Rectal smooth muscle tissue (tissue), 1 donor: Measurements from ENCODE around the gene MTX1.

Source experiments
- H3K27ac ChIP-seq: one replicate; pipeline ENCODE4 v1.7.0; 2013; ENCODE audit warnings: low read depth, low read length, inconsistent platforms
- H3K27me3 ChIP-seq: one replicate; pipeline ENCODE4 v1.7.0; 2013; ENCODE audit warnings: low read length; ENCODE audit not compliant: control insufficient read depth, insufficient read depth
- H3K36me3 ChIP-seq: one replicate; pipeline ENCODE4 v1.7.0; 2013; ENCODE audit warnings: low read length; ENCODE audit not compliant: control insufficient read depth, insufficient read depth
- H3K4me1 ChIP-seq: one replicate; pipeline ENCODE4 v1.7.0; 2013; ENCODE audit warnings: low read length; ENCODE audit not compliant: control insufficient read depth, insufficient read depth
- H3K4me3 ChIP-seq: one replicate; pipeline ENCODE4 v1.7.0; 2013; ENCODE audit warnings: low read length
- H3K9ac ChIP-seq: one replicate; pipeline ENCODE4 v1.7.0; 2013; ENCODE audit warnings: low read length

The MTX1 gene

DNA sequence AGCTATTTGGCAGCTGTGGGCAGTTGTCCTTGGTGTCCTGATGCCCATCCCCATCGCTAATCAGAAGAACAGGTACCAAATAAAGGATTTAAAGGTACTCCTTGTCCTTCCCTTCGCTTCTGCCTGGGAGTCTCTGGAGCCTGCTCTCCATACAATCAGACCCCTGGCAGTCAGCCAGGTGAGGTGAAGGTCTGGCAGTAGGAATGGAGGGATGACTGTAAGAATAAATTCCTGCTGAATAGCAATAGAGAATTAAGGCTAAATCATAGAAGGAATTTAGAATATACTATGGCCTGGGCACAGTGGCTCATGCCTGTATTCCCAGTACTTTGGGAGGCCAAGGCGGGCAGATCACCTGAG, 10.0 kb upstream of the MTX1 start:
- no peak overlapping the region for H3K9ac ChIP-seq

GRCh38 chr1:155199792-155200191, 8.7 kb upstream of the MTX1 start:
- Histone ChIP-seq H3K27me3 (no peaks in the 10 kb centered on the region), H3K9ac (no peak overlapping the region), H3K4me3 (no peak overlapping the region), H3K27ac (no peak overlapping the region), H3K4me1 (peaks cover 2% of the 10 kb centered on the region), H3K36me3 (peaks cover 6% of the 10 kb centered on the region)

More for the DNA sequence above, 10.0 kb upstream of the MTX1 start:
- no peak overlapping the region for H3K4me3 ChIP-seq
- no peaks in the 10 kb centered on the region for H3K27me3 ChIP-seq
- H3K27ac ChIP-seq = no peak overlapping the region
- peaks cover 10% of the 10 kb centered on the region for H3K4me1 ChIP-seq
- H3K36me3 ChIP-seq = peaks cover 6% of the 10 kb centered on the region

DNA sequence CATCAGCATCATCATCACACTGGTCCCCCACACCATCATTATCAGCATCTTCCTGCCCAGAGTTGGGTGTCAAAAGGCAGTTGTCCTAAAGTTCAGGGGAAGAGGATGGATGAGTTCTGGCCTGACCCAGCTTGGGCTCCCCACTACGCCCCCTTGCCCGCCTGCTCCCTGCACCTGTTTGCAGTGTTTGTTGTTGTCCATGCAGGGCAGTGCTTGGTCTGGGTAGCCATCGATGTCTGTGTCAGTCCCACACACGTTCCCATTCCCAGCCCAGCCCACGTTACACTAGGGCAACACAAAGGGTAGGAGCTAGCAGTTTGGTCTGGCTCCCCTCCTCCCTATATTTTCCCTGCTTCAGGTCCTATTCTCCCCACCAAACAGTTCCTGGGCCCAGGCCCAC, 7.6 kb upstream of the MTX1 start:
- H3K36me3 ChIP-seq = peaks cover 6% of the 10 kb centered on the region
- peaks cover 1% of the 10 kb centered on the region for H3K4me1 ChIP-seq
- no peak overlapping the region for H3K27ac ChIP-seq
- no peak overlapping the region for H3K9ac ChIP-seq
- H3K27me3 ChIP-seq = no peaks in the 10 kb centered on the region
- H3K4me3 ChIP-seq = no peak overlapping the region

DNA sequence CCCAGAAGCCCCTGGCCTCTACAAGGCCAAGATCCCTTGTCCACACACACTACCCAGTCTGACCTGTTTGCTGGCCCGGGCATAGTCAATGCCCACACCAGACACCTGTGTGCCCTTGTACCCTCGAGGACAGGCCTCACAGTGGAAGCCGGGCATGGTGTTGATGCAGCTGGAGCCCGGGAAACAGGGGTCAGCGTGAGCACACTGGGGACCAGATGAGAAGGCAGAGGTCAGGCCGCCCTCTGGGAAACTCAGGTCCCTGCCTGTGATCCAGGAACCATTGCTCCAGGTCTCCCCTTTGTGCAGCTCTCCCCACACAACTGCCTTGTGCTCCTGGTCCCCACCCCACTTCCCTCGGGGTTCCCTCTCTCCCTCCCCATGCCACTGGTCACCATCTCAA, 6.3 kb upstream of the MTX1 start:
- peaks cover 7% of the 10 kb centered on the region for H3K4me1 ChIP-seq
- no peak overlapping the region for H3K4me3 ChIP-seq
- H3K9ac ChIP-seq = no peak overlapping the region
- peaks cover 3% of the 10 kb centered on the region for H3K36me3 ChIP-seq
- H3K27me3 ChIP-seq = no peaks in the 10 kb centered on the region
- H3K27ac ChIP-seq = no peak overlapping the region

DNA sequence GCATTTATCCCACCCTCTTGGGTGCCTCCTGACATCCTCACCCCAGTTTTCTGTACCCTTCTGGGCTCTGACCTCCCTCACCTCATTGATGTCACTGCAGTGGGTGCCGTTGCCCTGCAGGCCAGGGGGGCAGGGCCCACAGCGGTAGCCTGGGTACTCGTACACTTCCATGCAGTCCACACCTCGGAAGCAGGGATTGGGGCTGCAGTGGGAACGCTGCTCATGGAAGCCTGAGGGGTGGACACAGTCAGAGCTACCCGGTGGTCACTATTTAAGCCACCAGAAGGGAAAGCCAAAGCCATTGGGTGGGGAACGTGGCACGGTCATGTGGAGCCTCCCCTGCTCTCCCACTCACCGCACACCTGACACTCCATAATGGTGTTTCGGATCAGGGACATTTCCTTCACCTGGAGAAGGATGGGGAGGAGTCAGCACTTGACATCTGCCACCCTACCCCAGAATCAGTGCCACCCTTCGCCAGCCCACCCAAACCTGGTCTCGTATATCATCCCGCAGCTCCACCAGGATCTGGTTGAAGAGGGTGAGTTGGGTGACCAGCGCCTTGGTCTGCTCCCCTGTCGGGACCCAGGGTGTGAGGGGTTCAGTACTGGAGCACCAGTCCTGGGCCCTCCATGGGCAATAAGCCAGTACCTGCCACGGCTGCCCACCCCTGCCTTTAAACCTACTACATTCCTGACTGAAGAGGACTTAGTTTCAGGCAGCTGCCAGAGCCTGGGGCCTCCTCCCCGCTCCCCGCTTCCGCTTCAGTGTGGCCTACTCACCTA, 5.6 kb upstream of the MTX1 start:
- Histone ChIP-seq H3K27me3 (no peaks in the 10 kb centered on the region), H3K4me3 (no peak overlapping the region), H3K4me1 (peaks cover 12% of the 10 kb centered on the region), H3K27ac (no peak overlapping the region), H3K36me3 (peaks cover 3% of the 10 kb centered on the region), H3K9ac (no peak overlapping the region)

DNA sequence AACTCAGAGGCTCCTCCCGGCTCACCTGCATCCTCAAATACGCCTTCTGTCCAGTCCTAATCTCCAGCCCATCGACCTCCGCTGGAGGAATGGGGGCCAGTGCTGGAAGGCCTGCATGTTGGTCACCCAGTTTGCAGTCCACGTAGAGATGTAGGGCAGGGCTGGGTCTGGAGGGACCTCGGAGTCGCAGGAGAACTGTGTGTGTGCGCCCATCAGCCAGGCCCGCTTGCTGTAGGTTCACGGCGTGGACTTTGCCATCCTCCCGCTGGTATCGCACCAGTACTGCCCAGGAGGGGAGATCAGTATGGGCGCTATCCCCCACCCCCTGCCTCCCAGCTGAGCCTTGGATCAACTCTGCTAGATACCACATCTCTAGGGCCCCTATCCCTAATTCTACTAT, 3.5 kb upstream of the MTX1 start:
- H3K27ac ChIP-seq = no peak overlapping the region
- H3K4me3 ChIP-seq = no peak overlapping the region
- no peak overlapping the region for H3K9ac ChIP-seq
- H3K4me1 ChIP-seq = peaks cover 21% of the 10 kb centered on the region
- no peaks in the 10 kb centered on the region for H3K36me3 ChIP-seq
- no peaks in the 10 kb centered on the region for H3K27me3 ChIP-seq

GRCh38 chr1:155205969-155206593, 2.4 kb upstream of the MTX1 start:
- H3K27me3 ChIP-seq = no peaks in the 10 kb centered on the region
- no peak overlapping the region for H3K4me3 ChIP-seq
- H3K4me1 ChIP-seq = peaks cover 21% of the 10 kb centered on the region
- peak overlapping the region; percentile 24 for H3K27ac ChIP-seq
- H3K9ac ChIP-seq = no peak overlapping the region
- H3K36me3 ChIP-seq = no peaks in the 10 kb centered on the region

DNA sequence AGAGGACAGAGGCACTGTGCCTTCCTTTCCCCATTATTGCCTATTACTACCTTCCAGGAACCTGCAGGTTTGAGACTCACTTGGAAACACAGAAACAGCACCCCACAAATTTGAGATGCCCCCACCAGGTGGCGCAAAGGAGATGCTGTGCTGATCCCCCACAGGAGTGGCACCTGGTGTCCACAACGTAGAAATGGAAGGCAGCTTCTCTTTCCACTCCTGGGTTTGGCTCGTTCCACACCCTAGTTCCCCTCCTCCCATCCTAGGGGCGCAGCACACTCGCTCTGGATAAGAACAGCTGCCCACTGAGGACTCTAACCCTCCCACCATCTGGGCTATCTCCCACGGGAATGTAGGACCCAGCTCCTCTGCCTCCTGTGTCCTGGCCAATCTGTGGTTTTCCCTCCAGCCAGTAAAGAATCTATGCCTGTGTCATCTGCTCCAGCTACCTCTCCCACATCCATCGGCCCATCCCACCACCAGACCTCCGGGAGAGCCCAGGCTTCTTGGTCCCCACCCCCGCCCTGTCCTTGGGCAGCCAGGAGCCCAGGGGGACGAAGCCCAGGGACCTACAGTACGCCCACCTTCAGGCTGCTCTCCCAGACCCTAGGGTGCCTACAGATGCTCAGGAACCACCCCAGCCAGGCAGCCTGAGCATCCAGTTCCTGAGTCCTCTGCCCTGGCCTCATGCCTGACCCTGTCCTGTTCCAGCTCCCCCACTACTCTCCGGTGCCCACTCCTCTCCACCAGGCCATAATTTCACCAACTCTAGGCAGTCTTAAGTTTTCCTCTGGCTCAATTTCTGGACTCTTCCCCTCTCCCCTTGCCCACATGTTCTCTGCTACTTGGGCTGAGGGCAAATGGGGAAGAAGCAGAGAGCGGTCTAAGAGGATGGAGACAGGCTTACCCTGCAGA, 1.3 kb upstream of the MTX1 start:
- Histone ChIP-seq H3K27me3 (no peaks in the 10 kb centered on the region), H3K4me1 (peaks cover 21% of the 10 kb centered on the region), H3K27ac (peak overlapping the region; percentile 100), H3K36me3 (no peaks in the 10 kb centered on the region), H3K9ac (peak overlapping the region; percentile 72), H3K4me3 (peak overlapping the region; percentile 68)

DNA sequence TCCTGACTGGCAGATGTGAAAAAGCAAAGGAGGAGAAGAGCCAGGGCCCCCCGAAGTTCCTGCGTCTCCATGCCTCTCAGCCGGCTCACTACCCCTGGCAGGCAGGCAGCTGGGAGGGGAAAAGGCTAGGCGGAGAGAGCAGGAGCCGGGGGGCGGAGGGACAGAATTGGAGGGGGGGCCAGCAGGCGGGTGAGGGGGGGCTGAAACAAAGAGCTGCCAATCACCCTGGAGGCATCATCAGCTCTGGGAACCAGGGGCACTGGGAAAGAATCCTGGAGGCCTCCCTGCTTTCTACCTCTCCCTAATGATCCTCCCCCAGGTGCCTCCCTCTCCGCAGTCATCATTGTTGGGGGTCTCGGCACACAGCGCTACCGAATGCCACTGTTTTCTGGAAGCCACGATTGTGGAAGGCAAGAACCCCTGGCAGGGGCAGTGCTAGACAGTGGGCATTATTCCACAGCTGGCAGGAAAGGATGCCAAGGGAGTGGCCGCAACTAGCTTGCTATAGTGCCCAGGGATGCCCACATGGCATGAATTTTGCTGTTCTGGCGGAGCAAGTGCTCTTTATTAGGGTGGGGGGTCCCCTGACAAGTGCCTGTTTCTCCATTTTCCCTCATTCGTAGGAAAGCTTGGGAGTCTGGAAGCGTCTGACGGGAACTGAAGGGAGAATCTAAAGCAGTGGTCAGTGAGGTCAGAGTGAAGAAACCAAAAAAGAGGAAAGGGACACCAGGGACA, 522 bp upstream of the MTX1 start, which contains the start of gene THBS3:
TSS of gene THBS3 (minus strand) at position 92 of the 735 bp plus-strand sequence. CDS start at position 71, 21 bp downstream.
- Histone ChIP-seq H3K4me3 (peak within 1 kb of the TSS; percentile 98), H3K27me3 (no peaks in the 10 kb centered on the region), H3K4me1 (peaks cover 21% of the 10 kb centered on the region), H3K9ac (peak within 1 kb of the TSS; percentile 77), H3K36me3 (no peaks in the 10 kb centered on the region), H3K27ac (peak within 1 kb of the TSS; percentile 100)

- H3K36me3 ChIP-seq = no peaks in the 10 kb centered on the region
- peak overlapping the region; percentile 98 for H3K4me3 ChIP-seq
- H3K27ac ChIP-seq = peak overlapping the region; percentile 100
- peak overlapping the region; percentile 66 for H3K9ac ChIP-seq
- peaks cover 21% of the 10 kb centered on the region for H3K4me1 ChIP-seq
- H3K27me3 ChIP-seq = no peaks in the 10 kb centered on the region
Observed at GRCh38 chr1:155209312-155209721, 822 bp downstream of the MTX1 start.

GRCh38 chr1:155210314-155211104, 2.0 kb downstream of the MTX1 start:
- Histone ChIP-seq H3K27ac (no peak overlapping the region), H3K4me1 (peaks cover 21% of the 10 kb centered on the region), H3K36me3 (no peaks in the 10 kb centered on the region), H3K4me3 (no peak overlapping the region), H3K27me3 (no peaks in the 10 kb centered on the region), H3K9ac (no peak overlapping the region)
